Motor neuron (in vitro differentiated cells): Measurements from ENCODE around the gene VEGFC. TPM values are rescaled to one million over a fixed set of nuclear protein-coding genes. Genes with fewer than 3 reads are reported as not detected.

ENCODE experiments used
- ATAC-seq, 8 experiments: fragments of 200-7000 bp; cut with Tn5 transposase; replicated peaks in 6 of 8; 2 replicates each; pipeline ENCODE4 v1.8.0; 2021; ENCODE audit warnings: mild to moderate bottlenecking in 8 of 8, moderate library complexity in 8 of 8
- H3K27ac ChIP-seq, 2 donors: fragments of 250-450 bp; sonication (Bioruptor Pico); 2 replicates each; pipeline ENCODE4 v1.9.0; 2021; ENCODE audit warnings: antibody characterized with exemption in 2 of 2, mild to moderate bottlenecking in 2 of 2, moderate library complexity in 1 of 2
- H3K4me1 ChIP-seq, 2 donors: fragments of 250-450 bp; sonication (Bioruptor Pico); replicated peaks in 1 of 2; 2 replicates each; pipeline ENCODE4 v1.6.1; 2021; ENCODE audit warnings: antibody characterized with exemption in 2 of 2, mild to moderate bottlenecking in 2 of 2, moderate library complexity in 1 of 2
- H3K4me3 ChIP-seq, 5 donors: fragments of 250-450 bp; sonication (Bioruptor Pico); 2 replicates each; pipeline ENCODE4 v1.9.0; 2021; ENCODE audit warnings: antibody characterized with exemption in 5 of 5, mild to moderate bottlenecking in 5 of 5, moderate library complexity in 4 of 5
- WGBS, 10 experiments: fragments of 450-650 bp; shearing (Covaris generic); methylation state at CpG; one replicate each; pipeline ENCODE4 v1.0.0; 2022; 5-methylcytosine and 5-hydroxymethylcytosine counted together
- in situ Hi-C, 9 experiments: fragments of 400-800 bp; cut with MboI; loops; one replicate each; pipeline ENCODE4 v1.15.0; 2021; ENCODE audit warnings: low sequenced_read_pairs in 9 of 9, low pct_unique_long_range_greater_than_20kb in 2 of 9; ENCODE audit not compliant: unreplicated experiment in 9 of 9
- total RNA-seq, 8 experiments: library from RNA; unstranded; fragments of 300-600 nt; gene quantifications; 2 replicates each; pipeline versions ENCODE4 v1.2.3 to v1.2.4, GENCODE V29; 2022

The VEGFC gene
- 10 to 100 TPM in 2 of 8 experiments, 1 to 10 TPM in 6; 1.6 to 15.5 (median 2.8) TPM for total RNA-seq

DNA sequence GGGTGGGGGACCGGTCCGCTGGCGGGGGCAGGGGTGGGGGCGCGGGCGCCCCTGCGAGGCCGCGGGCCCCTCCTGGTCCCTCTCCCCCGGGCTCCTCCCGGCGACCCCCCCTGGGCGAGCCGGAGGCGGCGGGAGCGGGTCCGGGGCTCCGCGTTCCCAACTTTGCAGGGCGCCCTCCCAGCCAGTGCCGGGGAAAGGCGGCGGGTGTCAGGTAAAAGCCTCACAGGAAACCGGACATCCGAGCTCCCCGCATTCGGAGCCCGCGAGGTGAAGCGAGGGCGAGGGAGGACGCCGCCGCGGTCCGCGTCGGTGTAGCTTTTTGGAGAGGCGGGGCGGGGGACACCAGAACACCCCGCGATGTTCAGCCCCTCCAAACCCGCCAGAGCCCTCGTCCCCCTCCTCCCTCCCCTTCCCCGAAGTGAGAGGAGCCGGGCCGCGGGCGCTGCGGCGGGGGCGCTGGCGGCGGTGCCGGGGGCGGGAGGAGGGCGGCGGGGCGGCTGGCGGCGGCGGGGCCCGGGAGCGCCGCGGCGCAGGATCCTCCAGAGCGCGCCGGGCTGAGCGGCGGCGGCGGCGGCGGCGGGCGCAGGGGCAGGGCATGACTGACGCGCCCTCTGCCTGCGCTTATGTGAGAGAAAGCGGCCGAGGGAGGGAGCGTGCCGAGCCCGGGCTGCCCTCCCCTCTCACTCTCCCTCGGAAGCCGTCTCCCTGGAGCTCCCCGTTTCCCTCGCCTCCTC, at the start of gene VEGFC:
Gene VEGFC, minus strand, starts transcription at position 597 of the 734 bp plus-strand sequence. CDS start 611 bp downstream, outside the sequence.
- in situ Hi-C loops, result loop anchor here in 2 of 9 experiments (25.0 kb wide), 3 partner anchors 230 to 405 kb away; no protein-coding TSS in a partner anchor
- ATAC-seq, result peak; percentile 81 to 95 (median 94)
- H3K4me1 ChIP-seq, result peaks cover 0 to 4% of the 10 kb centered on the region in 2 donors
- no CpG with 5 or more reads among the region's 91 CpGs for WGBS, 10 experiments
- peak within 1 kb of the TSS; percentile 73 to 89 (median 85) for H3K4me3 ChIP-seq
- H3K27ac ChIP-seq, result no peak within 1 kb of the TSS

DNA sequence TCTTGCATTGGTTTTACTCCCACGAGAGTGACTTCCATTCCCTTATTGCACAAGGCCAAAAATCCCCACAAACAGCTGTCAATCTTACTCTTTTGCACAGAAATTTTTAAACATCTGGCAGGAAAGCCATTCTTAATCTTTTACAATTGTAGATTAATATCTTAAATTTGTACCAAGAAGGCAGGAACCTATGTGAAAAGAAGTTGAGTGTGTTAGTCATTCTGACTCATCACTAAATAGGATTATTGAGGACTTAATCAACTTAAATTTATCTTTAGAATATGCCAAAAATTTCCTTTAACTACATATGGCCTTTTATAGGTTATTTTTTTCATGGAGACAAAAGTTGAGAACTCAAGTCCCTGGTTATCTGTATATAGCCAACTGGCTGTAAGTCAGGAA, 49.0 kb upstream of the VEGFC start:
- 13 to 100% (median 67%) methylated on average over 1 of the region's 1 CpG; no CpG with 5 or more reads in 1 of the 10 experiments for WGBS, 10 experiments
- in situ Hi-C loops, result no loop called here
- no peak overlapping the region for H3K27ac ChIP-seq
- no peak for ATAC-seq
- H3K4me3 ChIP-seq, result no peak overlapping the region
- H3K4me1 ChIP-seq, result no peaks in the 10 kb centered on the region

DNA sequence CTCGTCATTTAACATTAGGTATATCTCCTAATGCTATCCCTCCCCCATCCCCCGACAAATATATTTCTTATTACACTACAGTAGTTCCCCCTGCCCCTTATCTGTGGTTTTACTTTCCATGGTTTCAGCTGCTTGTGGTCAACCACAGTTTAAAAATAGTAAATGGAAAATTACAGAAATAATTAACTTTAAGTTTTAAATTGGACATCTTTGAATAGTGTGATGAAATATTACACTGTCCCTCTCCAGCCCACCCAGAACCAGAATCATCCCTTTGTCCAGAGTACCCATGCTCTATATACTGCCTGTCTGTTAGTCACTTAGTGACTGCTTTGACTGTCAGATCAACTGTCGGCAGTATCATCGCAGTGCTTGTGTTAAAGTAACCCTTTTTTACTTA, 47.4 kb upstream of the VEGFC start:
- WGBS, 10 experiments, result 50 to 100% (median 100%) methylated on average over 1 to 3 of the region's 4 CpGs; no CpG with 5 or more reads in 1 of the 10 experiments
- no peak for ATAC-seq
- Histone ChIP-seq H3K27ac (no peak overlapping the region), H3K4me3 (no peak overlapping the region), H3K4me1 (no peaks in the 10 kb centered on the region)
- in situ Hi-C loops, result no loop called here

GRCh38 chr4:176839656-176840055, 46.9 kb upstream of the VEGFC start:
- no peak overlapping the region for H3K4me3 ChIP-seq
- in situ Hi-C loops, result no loop called here
- H3K27ac ChIP-seq, result no peak overlapping the region
- peak in 3 of 8 experiments; percentile 81 to 87 (median 81) for ATAC-seq
- WGBS, 10 experiments, result 0 to 100% (median 92%) methylated on average over 1 to 3 of the region's 3 CpGs; no CpG with 5 or more reads in 3 of the 10 experiments
- no peaks in the 10 kb centered on the region for H3K4me1 ChIP-seq

GRCh38 chr4:176838601-176839433, 46.1 kb upstream of the VEGFC start:
- in situ Hi-C loops, result no loop called here
- peak in 6 of 8 experiments; percentile 26 to 72 (median 56) for ATAC-seq
- no peak overlapping the region for H3K27ac ChIP-seq
- no peak overlapping the region for H3K4me3 ChIP-seq
- no peaks in the 10 kb centered on the region for H3K4me1 ChIP-seq
- 37 to 88% (median 61%) methylated on average over 2 to 7 of the region's 7 CpGs for WGBS, 10 experiments

DNA sequence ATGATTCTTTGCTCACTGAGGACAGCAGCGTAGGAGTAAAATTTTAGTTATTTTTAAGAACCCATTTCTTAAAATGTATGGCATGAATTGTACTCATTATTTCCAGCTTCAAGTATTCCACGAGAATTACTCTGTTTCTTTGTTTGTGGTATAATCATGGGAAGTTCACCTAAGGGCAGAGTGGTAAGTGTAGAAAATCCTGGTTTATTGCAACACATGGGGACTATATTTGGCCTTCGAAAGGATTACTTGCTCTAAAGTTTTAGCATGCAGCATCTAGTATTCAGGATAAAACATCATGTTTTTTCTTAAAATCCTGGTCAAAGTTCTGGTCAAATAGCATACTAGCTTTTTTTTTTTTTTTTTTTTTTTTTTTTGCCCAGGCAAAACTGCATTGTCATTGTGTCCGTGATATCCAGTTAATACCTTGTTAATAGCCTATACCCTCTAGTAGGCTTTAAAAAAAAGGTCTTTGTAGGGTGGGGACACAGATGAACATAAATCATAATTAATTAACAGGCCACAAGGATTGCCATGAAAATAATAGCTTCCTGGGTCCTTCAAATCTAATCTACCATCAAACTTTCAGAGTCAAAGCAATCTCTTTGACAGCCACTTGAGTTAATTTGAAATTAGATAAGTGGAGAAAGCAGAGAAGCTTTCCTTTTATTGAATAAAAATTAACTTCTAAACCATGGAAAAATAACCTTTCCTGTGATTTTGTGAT, 44.6 kb upstream of the VEGFC start:
- WGBS, 10 experiments, result 54 to 100% (median 77%) methylated on average over 2 to 4 of the region's 4 CpGs
- in situ Hi-C loops, result no loop called here
- H3K4me3 ChIP-seq, result no peak overlapping the region
- H3K27ac ChIP-seq, result no peak overlapping the region
- ATAC-seq, result peak in 1 of 8 experiments; percentile 31
- H3K4me1 ChIP-seq, result no peaks in the 10 kb centered on the region

- in situ Hi-C loops, result no loop called here
- ATAC-seq, result no peak
- H3K4me1 ChIP-seq, result no peaks in the 10 kb centered on the region
- H3K27ac ChIP-seq, result no peak overlapping the region
- WGBS, 10 experiments, result 55 to 95% (median 87%) methylated on average over 2 of the region's 2 CpGs
- H3K4me3 ChIP-seq, result no peak overlapping the region
Observed at GRCh38 chr4:176834531-176834930, 41.8 kb upstream of the VEGFC start.

GRCh38 chr4:176833400-176834175, 40.9 kb upstream of the VEGFC start:
- Histone ChIP-seq H3K4me3 (no peak overlapping the region), H3K27ac (no peak overlapping the region), H3K4me1 (no peaks in the 10 kb centered on the region)
- in situ Hi-C loops, result no loop called here
- WGBS, 10 experiments, result 34 to 86% (median 72%) methylated on average over 1 to 4 of the region's 4 CpGs
- peak in 3 of 8 experiments; percentile 52 to 56 (median 53) for ATAC-seq

DNA sequence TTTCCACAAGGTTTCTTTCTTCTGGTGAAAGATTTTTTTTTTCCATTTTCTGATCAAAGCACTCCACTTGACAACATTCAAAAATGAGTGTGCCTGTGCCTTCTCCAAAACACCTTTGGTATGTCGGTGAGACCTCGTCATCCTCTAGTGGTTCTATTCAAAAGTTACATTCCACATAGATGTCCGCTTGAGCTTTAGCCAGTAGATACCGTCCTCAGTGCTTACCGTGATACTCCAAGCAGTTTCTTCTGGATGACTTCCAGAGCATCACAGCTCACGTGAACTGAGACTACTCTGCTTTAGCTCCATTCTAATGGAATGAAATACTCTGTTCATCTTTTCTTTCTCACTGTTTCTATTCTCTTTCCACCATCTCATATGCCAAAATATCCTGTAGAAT, 38.2 kb upstream of the VEGFC start:
- Histone ChIP-seq H3K27ac (no peak overlapping the region), H3K4me1 (no peaks in the 10 kb centered on the region), H3K4me3 (no peak overlapping the region)
- ATAC-seq, result no peak
- in situ Hi-C loops, result no loop called here
- WGBS, 10 experiments, result 55 to 98% (median 82%) methylated on average over 3 to 6 of the region's 6 CpGs; no CpG with 5 or more reads in 2 of the 10 experiments

DNA sequence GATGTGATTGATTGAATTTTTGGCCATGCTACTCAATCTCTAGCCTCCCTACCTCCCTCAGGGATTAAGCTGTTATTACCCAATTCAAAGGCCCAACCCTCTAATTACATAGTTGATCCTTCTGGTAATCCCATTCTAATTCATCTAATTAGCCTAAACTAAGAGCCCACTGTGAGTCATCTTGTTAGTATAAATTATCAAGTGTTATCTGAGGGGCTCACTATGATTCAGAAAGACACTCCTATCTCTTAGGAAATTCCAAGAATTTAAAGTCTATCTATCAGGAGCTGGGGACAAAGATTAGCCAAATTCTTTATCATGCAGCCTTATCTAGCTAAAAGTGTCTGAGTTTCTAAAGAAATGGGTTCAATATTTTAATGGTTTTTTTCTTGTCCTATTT, 32.9 kb upstream of the VEGFC start:
- in situ Hi-C loops, result no loop called here
- no peak overlapping the region for H3K27ac ChIP-seq
- no peak overlapping the region for H3K4me3 ChIP-seq
- no peak for ATAC-seq
- H3K4me1 ChIP-seq, result no peaks in the 10 kb centered on the region

GRCh38 chr4:176824645-176825366, 32.1 kb upstream of the VEGFC start:
- Histone ChIP-seq H3K4me1 (no peaks in the 10 kb centered on the region), H3K27ac (no peak overlapping the region), H3K4me3 (no peak overlapping the region)
- 50 to 100% (median 100%) methylated on average over 1 to 2 of the region's 2 CpGs for WGBS, 10 experiments
- in situ Hi-C loops, result no loop called here
- ATAC-seq, result no peak

DNA sequence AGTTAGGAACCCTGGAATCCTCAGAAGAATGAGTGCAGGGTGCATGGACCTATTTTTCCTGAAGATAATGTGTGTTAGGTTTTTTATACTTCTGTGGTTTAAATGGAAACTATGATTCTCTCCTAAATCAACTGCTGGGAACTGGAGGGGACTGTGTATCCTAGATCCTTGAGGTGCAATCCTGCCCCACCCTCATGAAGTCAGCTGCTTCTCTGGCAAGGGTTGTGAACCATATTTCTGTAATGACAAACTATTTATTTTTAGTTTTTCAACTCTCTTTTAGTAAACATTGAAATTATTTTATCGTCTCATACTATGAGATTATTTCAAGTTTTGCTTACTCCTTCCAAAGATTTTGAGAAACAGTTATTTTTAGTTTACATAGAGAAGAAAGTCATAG, 25.8 kb upstream of the VEGFC start:
- WGBS, 10 experiments, result 8 to 100% (median 84%) methylated on average over 1 of the region's 1 CpG
- no peak for ATAC-seq
- Histone ChIP-seq H3K4me3 (no peak overlapping the region), H3K27ac (no peak overlapping the region), H3K4me1 (no peaks in the 10 kb centered on the region)
- in situ Hi-C loops, result no loop called here
